Stimulated activated naive B cell treated with anti-CD40 and anti-IgM and Interleukin-4, amounts not matched to agents 10 μg/mL and 1 μg/mL and 100 μg/mL, for 72 hours (primary cell): ENCODE measurements around the gene ITGA3.

Source experiments
- ATAC-seq, 2 donors: fragments of 150-1000 bp; cut with Tn5 transposase; replicated peaks; 2 replicates each; pipeline ENCODE4 v1.10.0; 2021; ENCODE audit warnings: moderate library complexity in 1 of 2
- DNase-seq: peaks from one replicate; pipeline ENCODE4 v3.0.0; 2021
- H3K27ac Mint-ChIP-seq: one replicate; pipeline ENCODE4 v1.8.0; 2022; ENCODE audit warnings: mild to moderate bottlenecking, mixed read lengths
- H3K27me3 Mint-ChIP-seq, 2 donors: one replicate each; pipeline ENCODE4 v1.8.0; 2022; ENCODE audit warnings: mixed read lengths in 2 of 2
- H3K36me3 Mint-ChIP-seq, 2 donors: one replicate each; pipeline ENCODE4 v1.8.0; 2022; ENCODE audit warnings: mixed read lengths in 2 of 2, mild to moderate bottlenecking in 1 of 2
- H3K4me1 Mint-ChIP-seq, 2 donors: one replicate each; pipeline ENCODE4 v1.8.0; 2022; ENCODE audit warnings: mixed read lengths in 2 of 2, mild to moderate bottlenecking in 1 of 2
- H3K4me3 Mint-ChIP-seq, 2 donors: one replicate each; pipeline ENCODE4 v1.8.0; 2022; ENCODE audit warnings: mild to moderate bottlenecking in 2 of 2, mixed read lengths in 2 of 2, moderate library complexity in 1 of 2
- H3K9me3 Mint-ChIP-seq, 2 donors: one replicate each; pipeline ENCODE4 v1.8.0; 2022; ENCODE audit warnings: mixed read lengths in 2 of 2, mild to moderate bottlenecking in 1 of 2

The ITGA3 gene

DNA sequence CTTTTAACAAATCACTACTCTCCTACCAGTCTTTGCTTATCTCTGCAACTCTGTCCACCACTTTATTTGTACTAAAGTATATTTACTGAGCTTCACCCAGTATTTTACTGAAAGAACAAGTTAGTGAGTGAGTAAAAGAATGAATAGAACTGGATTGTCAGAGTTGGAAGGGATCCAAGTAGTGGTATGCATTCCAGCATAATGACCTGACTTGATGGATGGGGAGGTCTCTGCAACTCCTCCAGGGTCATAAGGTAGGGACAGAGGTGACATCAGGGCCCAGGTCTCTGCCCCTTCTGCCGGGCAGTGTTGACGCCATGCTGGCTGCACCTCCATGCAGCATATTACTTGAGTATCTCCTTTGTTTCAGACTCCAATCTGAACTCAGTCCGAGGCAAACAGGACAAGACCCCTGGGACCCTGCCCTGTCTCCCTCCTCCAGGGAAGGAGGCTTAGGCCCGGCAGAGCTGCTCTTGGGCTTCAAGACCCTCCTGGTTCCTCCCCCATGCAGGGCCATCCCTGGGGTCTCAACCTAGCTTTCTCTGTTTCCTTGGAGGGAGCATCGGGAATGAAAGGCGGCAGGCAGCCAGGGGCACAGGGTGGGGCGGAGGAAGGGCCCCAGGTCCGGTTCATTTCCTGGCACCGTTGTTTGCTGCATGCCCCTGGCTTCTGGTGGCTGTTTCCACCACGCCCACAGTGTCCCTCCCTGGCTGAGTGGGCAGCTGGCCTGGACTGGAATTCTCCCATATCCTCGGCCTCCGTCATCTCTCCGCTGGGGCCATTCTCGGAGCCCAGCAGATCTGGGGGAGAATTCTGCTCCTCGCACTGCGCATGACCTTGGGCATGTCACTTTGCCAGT lies 12.4 kb upstream of the ITGA3 start:
- no peak for ATAC-seq
- H3K27ac Mint-ChIP-seq, result no peak overlapping the region

DNA sequence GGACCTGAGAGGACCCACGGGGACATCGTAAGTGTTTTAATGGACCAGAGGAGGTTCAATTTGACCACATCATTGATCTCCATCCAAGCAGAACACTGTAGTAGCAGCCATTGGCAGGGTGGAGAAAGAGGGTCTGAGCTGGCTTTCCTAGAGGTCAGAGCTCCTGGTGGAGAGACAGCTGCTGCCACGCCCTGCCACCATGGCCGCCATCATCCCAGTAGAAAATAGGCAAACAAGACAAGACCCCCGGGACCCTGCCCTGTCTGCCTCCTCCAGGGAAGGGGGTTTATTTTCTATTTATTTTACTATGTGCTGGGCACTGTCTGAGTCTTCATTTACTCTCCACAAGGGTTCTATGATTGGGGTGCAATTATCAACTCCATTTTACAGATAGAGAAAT lies 11.4 kb upstream of the ITGA3 start:
- Mint-ChIP-seq H3K36me3 (no peaks in the 10 kb centered on the region), H3K9me3 (no peaks in the 10 kb centered on the region), H3K4me3 (no peak overlapping the region), H3K4me1 (no peaks in the 10 kb centered on the region), H3K27ac (no peak overlapping the region), H3K27me3 (peaks cover 52 to 69% of the 10 kb centered on the region in 2 donors)
- no peak for ATAC-seq
- DNase-seq, result no peak

More for the DNA sequence above, 12.4 kb upstream of the ITGA3 start:
- H3K27me3 Mint-ChIP-seq, result peaks cover 48 to 62% of the 10 kb centered on the region in 2 donors
- H3K4me1 Mint-ChIP-seq, result no peaks in the 10 kb centered on the region
- H3K4me3 Mint-ChIP-seq, result no peak overlapping the region
- no peaks in the 10 kb centered on the region for H3K9me3 Mint-ChIP-seq
- no peaks in the 10 kb centered on the region for H3K36me3 Mint-ChIP-seq
- no peak for DNase-seq

- H3K9me3 Mint-ChIP-seq, result no peaks in the 10 kb centered on the region
- ATAC-seq, result no peak
- H3K36me3 Mint-ChIP-seq, result no peaks in the 10 kb centered on the region
- no peak for DNase-seq
- H3K27ac Mint-ChIP-seq, result no peak overlapping the region
- H3K4me1 Mint-ChIP-seq, result no peaks in the 10 kb centered on the region
- no peak overlapping the region for H3K4me3 Mint-ChIP-seq
- H3K27me3 Mint-ChIP-seq, result peaks cover 53 to 69% of the 10 kb centered on the region in 2 donors
Observed at GRCh38 chr17:50045154-50045553, 10.8 kb upstream of the ITGA3 start.

DNA sequence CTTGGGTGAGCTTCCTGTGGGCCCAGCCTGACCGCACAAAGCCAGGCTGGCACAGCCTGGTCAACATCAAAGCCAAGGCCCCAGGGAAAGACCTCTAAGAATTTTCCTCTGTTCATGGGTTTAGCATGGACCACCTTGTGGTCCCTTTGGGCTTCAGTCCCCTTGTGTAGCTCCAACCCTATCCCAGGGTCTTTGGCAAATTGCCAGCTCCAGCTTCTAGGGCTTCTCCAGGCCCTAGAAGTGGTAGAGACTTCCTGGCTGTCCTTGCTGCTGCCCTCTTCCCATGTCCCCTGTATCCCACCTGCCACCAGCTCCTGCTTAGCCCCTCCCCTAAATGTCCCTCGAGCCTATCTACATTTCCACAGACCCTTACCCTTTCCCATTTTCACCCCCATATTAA lies 9.7 kb upstream of the ITGA3 start:
- Mint-ChIP-seq H3K27ac (no peak overlapping the region), H3K4me1 (peaks cover 4 to 6% of the 10 kb centered on the region in 2 donors), H3K9me3 (no peaks in the 10 kb centered on the region)

GRCh38 chr17:50046667-50047066 lies 9.2 kb upstream of the ITGA3 start:
- Mint-ChIP-seq H3K4me1 (peaks cover 9 to 11% of the 10 kb centered on the region in 2 donors), H3K9me3 (no peaks in the 10 kb centered on the region), H3K36me3 (no peaks in the 10 kb centered on the region), H3K4me3 (no peak overlapping the region), H3K27ac (no peak overlapping the region), H3K27me3 (peaks cover 53 to 64% of the 10 kb centered on the region in 2 donors)
- DNase-seq, result no peak
- no peak for ATAC-seq

More for the DNA sequence above, 9.7 kb upstream of the ITGA3 start:
- ATAC-seq, result no peak
- DNase-seq, result no peak
- H3K4me3 Mint-ChIP-seq, result no peak overlapping the region
- no peaks in the 10 kb centered on the region for H3K36me3 Mint-ChIP-seq
- H3K27me3 Mint-ChIP-seq, result peaks cover 53 to 69% of the 10 kb centered on the region in 2 donors

- no peak for DNase-seq
- H3K27me3 Mint-ChIP-seq, result peaks cover 53 to 63% of the 10 kb centered on the region in 2 donors
- no peak overlapping the region for H3K27ac Mint-ChIP-seq
- ATAC-seq, result no peak
- peaks cover 9 to 11% of the 10 kb centered on the region in 2 donors for H3K4me1 Mint-ChIP-seq
- no peaks in the 10 kb centered on the region for H3K9me3 Mint-ChIP-seq
- no peak overlapping the region for H3K4me3 Mint-ChIP-seq
- H3K36me3 Mint-ChIP-seq, result no peaks in the 10 kb centered on the region
Observed at GRCh38 chr17:50047083-50047482, 8.8 kb upstream of the ITGA3 start.

DNA sequence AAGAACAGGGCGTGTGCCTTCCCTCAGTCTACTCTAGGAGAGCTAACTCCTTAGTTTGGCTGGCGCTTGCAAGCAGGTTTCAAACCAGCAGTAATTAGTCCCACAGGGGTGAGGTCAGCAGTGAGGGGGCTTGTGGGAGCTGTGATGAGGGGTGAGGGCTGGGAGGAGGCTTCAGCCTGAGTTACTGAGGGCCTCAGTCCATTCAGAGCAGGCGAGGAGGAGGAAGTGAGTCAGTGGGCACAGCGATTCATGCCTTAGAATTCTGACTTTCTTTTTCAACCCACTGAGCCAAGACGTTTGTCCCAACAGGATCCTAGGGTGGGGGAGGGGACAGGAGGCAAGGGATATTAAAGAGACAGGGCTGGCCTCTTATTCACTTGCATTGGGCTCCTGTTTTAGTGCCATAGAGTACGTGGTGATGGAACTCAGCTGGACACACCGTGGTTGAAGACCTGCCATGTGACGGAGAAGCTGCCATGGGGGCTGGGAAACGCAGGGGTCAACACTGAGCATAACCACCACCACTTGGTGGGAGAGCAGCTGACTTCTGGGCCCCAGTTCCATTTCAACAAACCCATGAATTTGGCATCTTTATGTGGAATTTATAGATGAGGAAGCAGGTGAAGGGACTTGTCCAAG lies 8.3 kb upstream of the ITGA3 start:
- H3K4me1 Mint-ChIP-seq, result peaks cover 9 to 11% of the 10 kb centered on the region in 2 donors
- H3K27me3 Mint-ChIP-seq, result peaks cover 53 to 64% of the 10 kb centered on the region in 2 donors
- ATAC-seq, result no peak
- DNase-seq, result no peak
- H3K36me3 Mint-ChIP-seq, result no peaks in the 10 kb centered on the region
- no peak overlapping the region for H3K27ac Mint-ChIP-seq
- no peaks in the 10 kb centered on the region for H3K9me3 Mint-ChIP-seq
- no peak overlapping the region for H3K4me3 Mint-ChIP-seq

- Mint-ChIP-seq H3K9me3 (no peaks in the 10 kb centered on the region), H3K4me1 (peaks cover 9 to 11% of the 10 kb centered on the region in 2 donors), H3K36me3 (no peaks in the 10 kb centered on the region), H3K27me3 (peaks cover 53 to 66% of the 10 kb centered on the region in 2 donors), H3K4me3 (no peak overlapping the region), H3K27ac (no peak overlapping the region)
- DNase-seq (no peak), ATAC-seq (no peak)
Observed at GRCh38 chr17:50048146-50048720, 7.7 kb upstream of the ITGA3 start.

GRCh38 chr17:50048988-50049387 lies 6.9 kb upstream of the ITGA3 start:
- Mint-ChIP-seq H3K36me3 (no peaks in the 10 kb centered on the region), H3K4me3 (no peak overlapping the region), H3K27ac (no peak overlapping the region), H3K9me3 (no peaks in the 10 kb centered on the region), H3K27me3 (peaks cover 51 to 62% of the 10 kb centered on the region in 2 donors), H3K4me1 (peaks cover 9 to 11% of the 10 kb centered on the region in 2 donors)
- DNase-seq, result no peak
- ATAC-seq, result no peak

DNA sequence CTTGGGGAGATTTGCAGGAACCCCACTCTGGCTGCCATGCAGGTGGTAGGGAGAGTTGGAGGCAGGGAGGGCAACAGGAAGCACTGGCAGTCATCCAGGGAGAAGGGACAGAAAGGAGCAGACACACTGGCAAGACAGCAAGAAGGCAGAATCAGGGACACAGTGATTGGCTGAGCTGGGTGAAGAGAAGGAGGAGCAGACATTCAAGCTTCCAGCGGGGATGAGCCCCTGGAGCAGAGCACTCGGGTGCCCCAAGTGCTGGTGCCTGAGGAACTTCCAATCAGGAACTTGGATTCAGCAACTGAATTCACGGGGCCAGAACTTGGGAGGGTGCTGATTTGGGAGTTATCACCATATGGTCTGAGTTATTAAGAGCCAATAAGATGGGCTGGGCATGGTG lies 6.3 kb upstream of the ITGA3 start:
- Mint-ChIP-seq H3K27ac (no peak overlapping the region), H3K4me1 (peaks cover 9 to 11% of the 10 kb centered on the region in 2 donors), H3K9me3 (no peaks in the 10 kb centered on the region), H3K36me3 (no peaks in the 10 kb centered on the region), H3K4me3 (no peak overlapping the region), H3K27me3 (peaks cover 46 to 58% of the 10 kb centered on the region in 2 donors)
- DNase-seq, result no peak
- ATAC-seq, result no peak

- Mint-ChIP-seq H3K9me3 (no peaks in the 10 kb centered on the region), H3K4me3 (no peak overlapping the region), H3K27ac (no peak overlapping the region), H3K27me3 (peaks cover 43 to 63% of the 10 kb centered on the region in 2 donors), H3K4me1 (peaks cover 13 to 19% of the 10 kb centered on the region in 2 donors), H3K36me3 (no peaks in the 10 kb centered on the region)
- ATAC-seq (no peak), DNase-seq (no peak)
Observed at GRCh38 chr17:50050431-50051032, 5.4 kb upstream of the ITGA3 start.

DNA sequence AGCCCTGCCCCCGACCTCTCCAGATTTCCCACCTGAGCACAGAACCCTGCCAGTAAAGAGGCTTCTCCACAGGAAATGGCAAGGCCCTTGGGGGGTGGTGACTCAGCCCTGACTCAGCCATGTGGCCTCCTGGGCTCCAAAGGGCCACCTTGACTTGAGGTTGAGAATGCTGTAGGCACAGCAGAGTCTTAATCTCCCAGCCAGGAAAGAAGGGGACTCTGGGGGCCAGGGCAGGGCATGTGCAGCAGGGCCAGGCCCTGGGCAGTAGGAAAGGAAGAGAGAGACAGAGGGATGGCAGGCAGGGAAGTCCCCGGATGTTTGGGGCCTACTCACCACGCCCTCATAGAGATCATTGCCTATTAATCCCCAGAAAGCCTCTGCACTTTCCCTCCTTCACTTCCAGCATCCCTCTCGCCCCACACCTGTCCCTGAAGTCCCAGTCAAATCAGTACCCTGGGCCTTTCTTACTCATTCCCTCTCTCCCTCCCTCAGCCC lies 4.8 kb upstream of the ITGA3 start:
- Mint-ChIP-seq H3K9me3 (no peaks in the 10 kb centered on the region), H3K4me3 (no peak overlapping the region), H3K27ac (no peak overlapping the region), H3K4me1 (peaks cover 13 to 21% of the 10 kb centered on the region in 2 donors), H3K36me3 (no peaks in the 10 kb centered on the region), H3K27me3 (peaks cover 42 to 64% of the 10 kb centered on the region in 2 donors)
- ATAC-seq (peak; percentile 50 to 66), DNase-seq (peak; percentile 14)

DNA sequence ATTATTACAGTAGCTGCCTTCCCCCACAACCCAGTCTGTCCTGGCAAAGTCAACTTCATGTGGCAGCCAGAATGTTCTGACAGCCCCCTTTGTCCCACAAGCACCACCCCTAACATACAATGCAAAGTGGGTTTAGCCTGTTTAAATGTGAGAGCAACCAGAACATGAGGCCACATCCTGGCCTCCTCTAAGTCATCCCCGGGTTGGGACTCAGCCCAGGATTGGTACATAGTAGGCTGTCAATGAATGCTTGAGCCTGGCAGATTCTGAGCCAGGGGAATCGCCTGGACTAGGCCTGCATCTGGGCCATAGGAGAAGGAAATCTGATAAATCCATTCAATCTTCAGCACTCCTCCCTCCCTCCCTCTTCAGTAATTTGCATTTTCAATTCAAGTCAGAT lies 4.3 kb upstream of the ITGA3 start:
- Mint-ChIP-seq H3K9me3 (no peaks in the 10 kb centered on the region), H3K4me3 (no peak overlapping the region)

GRCh38 chr17:50052241-50052796 lies 3.6 kb upstream of the ITGA3 start:
- Mint-ChIP-seq H3K9me3 (no peaks in the 10 kb centered on the region), H3K4me3 (no peak overlapping the region), H3K4me1 (peaks cover 18 to 32% of the 10 kb centered on the region in 2 donors), H3K27ac (no peak overlapping the region), H3K27me3 (peaks cover 33 to 64% of the 10 kb centered on the region in 2 donors), H3K36me3 (no peaks in the 10 kb centered on the region)
- DNase-seq (no peak), ATAC-seq (no peak)

More for the DNA sequence above, 4.3 kb upstream of the ITGA3 start:
- Mint-ChIP-seq H3K36me3 (no peaks in the 10 kb centered on the region), H3K4me1 (peaks cover 16 to 25% of the 10 kb centered on the region in 2 donors), H3K27me3 (peaks cover 38 to 64% of the 10 kb centered on the region in 2 donors), H3K27ac (no peak overlapping the region)
- ATAC-seq, result no peak
- DNase-seq, result no peak
